Endothelial cell of umbilical vein (primary cell): ENCODE data around the gene PLEKHG4.

Experiments
- EZH2 ChIP-seq: IDR thresholded peaks from 2 replicates; pipeline ENCODE4 v1.6.1; 2012; ENCODE audit warnings: borderline replicate concordance, low read depth, mild to moderate bottlenecking, moderate library complexity, low read length, inconsistent platforms; ENCODE audit not compliant: severe bottlenecking
- FOS ChIP-seq: IDR thresholded peaks from 2 replicates; pipeline ENCODE4 v1.6.1; 2011; ENCODE audit warnings: mild to moderate bottlenecking, low read length, moderate library complexity, borderline replicate concordance; ENCODE audit not compliant: insufficient read depth
- GATA2 ChIP-seq: IDR thresholded peaks from 2 replicates; pipeline ENCODE4 v1.7.0; 2011; ENCODE audit warnings: low read depth, mild to moderate bottlenecking, moderate library complexity, mixed read lengths, low read length; ENCODE audit not compliant: insufficient read length, insufficient read depth
- JUN ChIP-seq: IDR thresholded peaks from 2 replicates; pipeline ENCODE4 v1.6.1; 2011; ENCODE audit warnings: borderline replicate concordance, low read depth; ENCODE audit not compliant: insufficient read length, insufficient read depth
- POLR2A ChIP-seq: IDR thresholded peaks from 2 replicates; pipeline ENCODE4 v1.6.1; 2012; ENCODE audit warnings: low read depth, mild to moderate bottlenecking, control low read depth, low read length
- POLR2AphosphoS5 ChIP-seq: IDR thresholded peaks from 2 replicates; pipeline ENCODE4 v1.6.1; 2012; ENCODE audit warnings: low read depth, mild to moderate bottlenecking, control low read depth, low read length, moderate library complexity; ENCODE audit not compliant: insufficient read depth
- TF ChIP-seq, protein P1 (sequence below), 2 donors: IDR thresholded peaks; 1 replicate in 1 of 2; 2 replicates in 1 of 2; pipeline ENCODE4 v1.5.1; 2011; ENCODE audit warnings: low read length in 2 of 2, mild to moderate bottlenecking in 2 of 2, moderate library complexity in 2 of 2, control low read depth in 1 of 2, inconsistent platforms in 1 of 2, low read depth in 1 of 2; ENCODE audit not compliant: insufficient read depth in 1 of 2; ENCODE audit errors: extremely low read depth in 1 of 2
- TF ChIP-seq, protein P2 (sequence below): IDR thresholded peaks from 2 replicates; pipeline ENCODE4 v1.6.1; 2011; ENCODE audit not compliant: insufficient read depth, insufficient read length

DNA sequence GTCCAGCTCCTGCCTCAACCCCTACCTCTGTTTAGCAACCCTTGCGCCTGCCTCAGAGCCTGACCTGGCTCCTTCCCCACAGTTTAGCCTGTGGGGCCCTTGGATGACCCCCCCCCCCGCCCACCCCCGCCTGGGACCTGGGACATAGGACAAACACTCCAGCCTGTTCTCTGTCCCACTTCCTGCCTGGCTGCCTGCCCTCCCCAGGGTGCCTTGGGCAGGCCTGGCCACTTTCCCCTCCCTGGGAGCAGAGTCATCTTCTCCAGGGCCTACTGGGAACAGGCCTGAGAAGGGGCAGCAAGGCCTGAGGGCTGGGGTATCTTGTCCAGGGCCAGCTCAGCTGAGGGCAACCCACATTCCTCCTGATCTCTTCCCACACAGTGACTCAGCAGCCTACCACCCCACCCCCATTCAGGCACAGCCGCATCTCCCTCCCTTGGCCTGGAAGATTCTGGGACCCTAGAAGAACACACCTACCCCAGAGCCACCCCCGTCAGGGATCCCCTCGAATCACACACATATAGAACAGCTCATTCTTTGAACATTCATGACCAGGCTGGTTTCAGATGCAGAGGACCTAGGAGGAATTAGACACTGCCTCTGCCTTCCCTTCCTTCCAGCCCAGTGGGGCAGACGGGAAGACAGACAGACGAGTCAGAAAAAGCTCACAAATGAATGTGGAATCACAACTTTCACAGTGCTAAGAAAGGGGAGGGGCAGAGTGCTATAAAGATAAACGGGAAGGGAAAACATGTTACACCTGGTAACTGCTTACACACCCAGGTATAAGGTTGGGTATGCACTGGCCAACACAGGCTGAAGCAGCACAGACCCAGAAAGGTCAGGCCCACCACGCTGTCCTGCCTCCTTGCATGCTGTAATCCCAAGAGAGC, 38.1 kb upstream of the PLEKHG4 start:
- TF ChIP-seq POLR2A = no peak
- TF ChIP-seq, protein P1, sequence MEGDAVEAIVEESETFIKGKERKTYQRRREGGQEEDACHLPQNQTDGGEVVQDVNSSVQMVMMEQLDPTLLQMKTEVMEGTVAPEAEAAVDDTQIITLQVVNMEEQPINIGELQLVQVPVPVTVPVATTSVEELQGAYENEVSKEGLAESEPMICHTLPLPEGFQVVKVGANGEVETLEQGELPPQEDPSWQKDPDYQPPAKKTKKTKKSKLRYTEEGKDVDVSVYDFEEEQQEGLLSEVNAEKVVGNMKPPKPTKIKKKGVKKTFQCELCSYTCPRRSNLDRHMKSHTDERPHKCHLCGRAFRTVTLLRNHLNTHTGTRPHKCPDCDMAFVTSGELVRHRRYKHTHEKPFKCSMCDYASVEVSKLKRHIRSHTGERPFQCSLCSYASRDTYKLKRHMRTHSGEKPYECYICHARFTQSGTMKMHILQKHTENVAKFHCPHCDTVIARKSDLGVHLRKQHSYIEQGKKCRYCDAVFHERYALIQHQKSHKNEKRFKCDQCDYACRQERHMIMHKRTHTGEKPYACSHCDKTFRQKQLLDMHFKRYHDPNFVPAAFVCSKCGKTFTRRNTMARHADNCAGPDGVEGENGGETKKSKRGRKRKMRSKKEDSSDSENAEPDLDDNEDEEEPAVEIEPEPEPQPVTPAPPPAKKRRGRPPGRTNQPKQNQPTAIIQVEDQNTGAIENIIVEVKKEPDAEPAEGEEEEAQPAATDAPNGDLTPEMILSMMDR (IDR thresholded peaks at IDR 0.05; ENCODE audit: extremely low read depth in 1 of 2, insufficient read depth in 1 of 2, low read depth in 1 of 2, low read length in 2 of 2) = no peak
- TF ChIP-seq, protein P2, sequence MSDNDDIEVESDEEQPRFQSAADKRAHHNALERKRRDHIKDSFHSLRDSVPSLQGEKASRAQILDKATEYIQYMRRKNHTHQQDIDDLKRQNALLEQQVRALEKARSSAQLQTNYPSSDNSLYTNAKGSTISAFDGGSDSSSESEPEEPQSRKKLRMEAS = no peak
- no peak for TF ChIP-seq POLR2AphosphoS5
- TF ChIP-seq EZH2 = no peak
- no peak for TF ChIP-seq FOS
- no peak for TF ChIP-seq GATA2
- no peak for TF ChIP-seq JUN
